LNCaP clone FGC (cell line): ENCODE data around the gene MYH16.

Source experiments
- DNase-seq: peaks from one replicate; pipeline ENCODE4 v3.0.0-alpha.2; 2011; ENCODE audit warnings: low read depth
- H3K4me3 ChIP-seq: 2 replicates; pipeline ENCODE4 v1.5.1; 2011; ENCODE audit warnings: mild to moderate bottlenecking, low read depth, low read length, control low read depth
- CTCF ChIP-seq: IDR thresholded peaks from 2 replicates; pipeline ENCODE4 v1.5.1; 2012; ENCODE audit warnings: mild to moderate bottlenecking; ENCODE audit not compliant: control insufficient read depth, insufficient read depth; ENCODE audit errors: extremely low read depth

The MYH16 gene

GRCh38 chr7:99252166-99252895 is 20.3 kb upstream of the MYH16 start:
- no peak for TF ChIP-seq CTCF
- no peak overlapping the region for H3K4me3 ChIP-seq
- DNase-seq: no peak

GRCh38 chr7:99253369-99253768 is 19.3 kb upstream of the MYH16 start:
- DNase-seq: no peak
- no peak overlapping the region for H3K4me3 ChIP-seq
- TF ChIP-seq CTCF: no peak

GRCh38 chr7:99254390-99254789 is 18.2 kb upstream of the MYH16 start:
- no peak overlapping the region for H3K4me3 ChIP-seq
- TF ChIP-seq CTCF: no peak
- no peak for DNase-seq

- no peak overlapping the region for H3K4me3 ChIP-seq
- no peak for TF ChIP-seq CTCF
- DNase-seq: no peak
These were observed 17.2 kb upstream of the MYH16 start for GRCh38 chr7:99255463-99255862.

GRCh38 chr7:99257065-99257464 is 15.6 kb upstream of the MYH16 start:
- DNase-seq: no peak
- no peak for TF ChIP-seq CTCF
- H3K4me3 ChIP-seq: no peak overlapping the region

- H3K4me3 ChIP-seq: no peak overlapping the region
- DNase-seq: no peak
- TF ChIP-seq CTCF: no peak
These were observed 15.0 kb upstream of the MYH16 start for GRCh38 chr7:99257675-99258074.

GRCh38 chr7:99258501-99258900 is 14.1 kb upstream of the MYH16 start:
- H3K4me3 ChIP-seq: no peak overlapping the region
- no peak for DNase-seq
- no peak for TF ChIP-seq CTCF
